ENCODE results near the gene TM4SF18.
A peak's percentile ranks its signal among the peaks of the same experiment; 100 is the strongest.

TM4SF18 gene

GRCh38 chr3:149280671-149281349 lies 52.6 kb downstream of the TM4SF18 start:
- DNase-seq = no peak

- DNase-seq = no peak
These were observed 54.5 kb downstream of the TM4SF18 start for GRCh38 chr3:149278911-149279310.

DNA sequence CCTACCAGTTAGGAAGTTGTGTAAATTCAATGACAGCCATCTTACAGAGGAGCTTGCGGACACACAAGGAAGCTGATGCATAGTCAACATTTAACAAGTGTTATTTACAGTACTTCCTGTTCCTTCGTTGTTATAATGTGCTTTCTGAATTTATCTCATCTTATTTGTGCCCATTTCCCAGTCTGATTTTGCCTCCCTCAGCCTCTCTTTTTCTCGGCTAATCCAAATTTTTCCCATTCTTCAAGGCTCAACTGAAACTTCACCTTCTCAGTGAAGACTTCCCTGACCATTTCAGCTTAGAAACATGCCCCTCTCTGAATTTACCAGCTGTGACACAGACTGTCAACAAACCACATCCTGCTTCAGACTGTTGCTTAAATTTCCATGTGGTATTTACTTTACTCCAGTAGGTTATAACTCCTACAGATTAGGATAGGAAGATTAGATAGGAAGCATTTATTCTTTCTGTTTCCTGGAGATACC lies 56.1 kb downstream of the TM4SF18 start:
- no peak for DNase-seq

- no peak for DNase-seq
These were observed 56.8 kb downstream of the TM4SF18 start for GRCh38 chr3:149276619-149277018.

DNA sequence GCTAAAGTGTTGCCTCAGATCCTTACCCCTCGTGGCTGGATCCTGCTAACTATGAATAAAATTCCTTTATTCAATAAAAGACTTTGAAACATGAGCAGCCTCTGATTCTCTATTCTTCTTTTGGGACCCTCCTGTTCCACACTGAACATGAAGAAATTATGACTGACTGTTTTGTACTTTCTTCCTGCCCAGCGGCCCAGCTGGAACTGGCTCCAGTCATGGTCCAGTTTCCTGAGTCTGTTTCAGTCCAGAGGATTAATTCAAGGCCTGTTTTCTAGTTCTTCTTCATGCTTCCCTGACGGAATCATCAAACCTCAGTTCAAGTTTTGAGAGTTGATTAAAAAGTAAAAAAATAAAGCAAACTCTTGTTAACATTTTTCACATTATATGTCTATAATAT lies 59.2 kb downstream of the TM4SF18 start:
- no peak for DNase-seq

- DNase-seq = peak; percentile 16
These were observed 60.2 kb downstream of the TM4SF18 start for GRCh38 chr3:149273096-149273751.

DNA sequence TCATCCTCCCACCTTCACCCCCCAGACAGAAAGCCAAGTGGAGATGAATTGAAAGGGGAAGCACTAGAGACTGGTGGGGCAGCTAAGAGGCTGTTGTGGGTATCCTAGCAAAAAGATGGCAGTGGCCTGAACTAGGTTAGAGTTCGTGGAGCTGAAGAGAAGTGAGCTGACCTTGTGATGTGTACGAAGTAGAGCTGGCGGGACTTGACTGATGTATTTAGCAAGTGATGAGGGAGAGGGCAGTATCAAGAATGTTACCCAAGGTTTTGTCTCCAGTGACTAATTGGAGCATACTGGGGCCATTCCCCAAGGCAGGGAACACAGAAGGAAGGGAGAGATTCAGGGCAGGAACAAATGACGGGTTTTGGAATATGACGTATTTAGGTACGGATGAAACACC lies 61.8 kb downstream of the TM4SF18 start:
- DNase-seq = no peak

DNA sequence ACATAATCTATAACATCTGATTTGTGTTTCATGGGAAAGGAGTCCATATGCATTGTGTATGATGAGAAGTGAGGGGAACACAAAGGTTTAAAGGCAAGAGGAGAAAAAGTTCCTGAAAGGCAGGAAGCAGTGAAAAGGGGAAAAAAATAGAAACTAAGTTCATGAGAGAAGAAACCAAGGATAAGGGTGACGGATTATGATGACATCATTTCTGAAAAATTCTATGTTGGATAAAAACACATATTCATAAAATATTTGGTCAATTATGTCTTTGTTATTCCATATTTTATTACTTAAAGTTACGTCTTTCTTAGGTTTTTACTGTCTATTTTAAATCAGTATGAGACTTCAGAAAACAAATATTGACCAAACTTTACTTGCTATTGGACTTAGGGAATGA lies 63.3 kb downstream of the TM4SF18 start:
- no peak for DNase-seq

- DNase-seq = no peak
These were observed 63.7 kb downstream of the TM4SF18 start for GRCh38 chr3:149269687-149270086.

Measured in activated CD4-positive, alpha-beta T cell treated with anti-CD3 and anti-CD28 coated beads for 48 hours (primary cell).